ENCODE data around the gene ZNF536.
"Not testable (repeated sequence)": the region's sequence is repeated elsewhere in the genome, so short reads cannot be mapped to it uniquely, and the experiment has no call there.

ZNF536 gene

DNA sequence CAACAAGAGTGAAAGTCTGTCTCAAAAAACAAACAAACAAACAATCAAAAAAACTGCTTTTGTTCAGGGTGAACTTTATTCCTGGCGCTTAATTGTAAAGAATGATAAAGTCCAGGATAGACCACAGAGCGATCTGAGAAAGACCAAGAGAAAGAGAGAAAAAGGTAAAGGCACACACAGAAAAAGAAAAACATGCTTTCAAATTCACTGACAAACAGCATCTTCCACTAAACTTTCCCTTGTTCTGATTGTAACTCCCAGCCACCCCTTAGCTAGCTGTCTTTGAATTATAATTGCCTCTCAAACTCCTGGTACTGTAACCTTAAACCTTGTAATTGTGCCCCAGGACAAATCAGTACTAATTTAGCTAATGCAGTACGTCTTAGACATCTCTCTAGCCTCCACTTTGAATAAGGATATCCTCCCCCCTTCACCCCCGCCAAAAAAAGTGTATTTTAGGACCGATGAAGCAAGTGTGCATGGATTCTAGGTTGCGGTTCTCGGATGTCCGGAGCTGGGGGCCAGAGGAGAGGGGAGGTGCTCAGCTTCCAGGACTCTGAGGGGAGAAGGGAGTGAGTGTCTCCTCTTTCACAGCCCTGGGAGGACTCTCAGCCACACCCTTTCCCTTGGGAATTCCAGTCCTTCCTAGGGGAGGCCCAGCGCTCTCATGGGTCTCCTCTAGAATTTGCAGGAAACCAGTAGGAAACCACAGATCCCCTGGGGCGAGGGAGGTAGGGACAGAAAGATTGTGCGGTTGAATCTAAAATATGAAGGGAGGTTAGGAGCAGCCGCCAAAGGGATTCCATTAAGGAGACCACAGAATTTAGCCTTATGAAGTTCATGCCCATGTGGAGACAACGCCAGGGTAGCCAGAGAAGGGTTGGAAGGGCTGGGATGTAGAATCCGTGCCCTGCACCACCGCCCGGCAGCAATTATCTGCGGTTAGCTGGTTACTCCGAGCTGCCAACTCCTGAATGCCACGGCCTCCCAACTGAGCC, 19.7 kb downstream of the ZNF536 start:
- no peak for DNase-seq

DNA sequence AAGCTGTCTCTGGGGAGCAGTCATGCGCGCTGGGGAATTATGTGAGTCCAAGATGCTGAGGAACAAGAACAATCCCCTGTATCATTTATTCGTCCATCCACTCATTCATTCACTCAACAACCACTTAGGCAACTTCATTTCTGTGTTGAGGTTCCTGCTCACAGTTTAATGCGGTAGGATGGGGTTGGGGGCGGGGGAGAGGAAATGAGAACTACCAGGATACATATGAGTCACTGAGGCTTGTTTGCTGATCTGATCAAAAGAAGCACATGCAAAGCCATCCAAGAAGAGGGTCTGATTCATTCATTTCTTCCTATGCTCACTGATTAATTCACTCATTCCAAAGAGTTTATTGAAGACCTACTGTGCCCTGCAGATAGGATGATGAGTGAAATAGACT, 20.9 kb downstream of the ZNF536 start:
- DNase-seq: no peak

DNA sequence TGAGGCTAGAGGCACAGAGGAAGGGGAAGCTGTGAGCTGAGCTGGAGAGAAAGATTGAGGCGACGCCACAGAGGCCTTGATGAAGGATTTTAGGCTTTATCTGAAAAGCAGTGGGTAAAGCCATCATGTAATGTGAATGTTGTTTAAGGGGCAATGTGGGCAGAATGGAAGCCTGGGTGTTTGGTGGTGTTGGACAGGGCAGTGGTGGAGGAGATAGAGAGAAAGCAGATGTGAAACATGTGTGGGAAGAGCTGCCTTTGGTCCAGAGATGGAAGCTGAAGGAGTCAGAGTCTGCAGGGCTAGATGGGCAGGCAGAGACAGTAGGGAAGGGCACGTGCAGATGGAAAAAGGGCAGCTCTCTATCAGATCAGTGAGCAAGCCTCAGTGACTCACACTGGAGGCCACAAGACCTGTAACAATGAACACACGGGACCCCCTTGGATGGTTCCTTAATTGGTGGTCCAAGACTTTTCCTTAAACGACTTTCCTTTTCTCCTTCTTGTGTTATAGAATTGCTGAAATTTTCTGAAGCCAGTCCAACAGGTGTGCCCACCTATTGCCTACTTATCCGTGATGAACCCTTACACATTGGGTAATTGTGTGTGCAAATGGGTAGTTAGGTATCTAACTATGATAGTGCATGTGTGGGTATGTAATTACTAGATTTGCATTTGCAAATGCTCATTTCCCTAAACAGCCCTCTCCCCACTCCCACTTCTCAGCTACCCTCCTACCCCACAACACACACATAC, 21.7 kb downstream of the ZNF536 start:
- DNase-seq: no peak

DNA sequence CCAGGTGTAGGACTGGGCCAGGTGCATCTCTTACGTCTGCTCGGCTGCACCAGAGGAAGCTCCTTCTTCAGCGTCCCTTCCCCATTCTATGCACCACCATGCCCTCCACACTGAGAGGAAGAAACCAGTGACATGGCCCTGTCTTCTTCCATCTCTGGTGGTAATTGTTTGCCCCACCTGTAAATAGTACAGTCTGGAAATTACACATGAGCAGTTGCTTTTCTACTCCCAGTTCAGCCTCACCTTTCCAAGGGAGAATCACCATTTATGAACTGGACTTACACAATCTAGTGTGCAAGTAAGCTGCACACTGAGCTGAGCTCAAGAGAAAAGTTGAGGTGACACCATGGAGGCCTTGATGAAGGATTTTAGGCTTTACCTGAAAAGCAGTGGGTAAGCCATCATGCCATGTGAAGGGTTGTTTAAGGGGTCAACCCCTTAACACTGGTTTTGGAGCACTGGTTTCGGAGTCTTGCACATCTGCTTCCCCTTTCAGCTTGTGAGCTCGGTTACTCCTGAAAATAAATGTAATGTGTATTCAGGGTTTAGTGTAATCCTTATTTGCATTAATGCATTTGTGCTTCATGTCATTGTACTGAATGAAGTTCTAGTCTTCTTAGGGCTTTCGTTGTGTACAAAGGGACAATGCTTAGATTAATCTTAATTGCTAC, 22.4 kb downstream of the ZNF536 start:
- DNase-seq: no peak

DNA sequence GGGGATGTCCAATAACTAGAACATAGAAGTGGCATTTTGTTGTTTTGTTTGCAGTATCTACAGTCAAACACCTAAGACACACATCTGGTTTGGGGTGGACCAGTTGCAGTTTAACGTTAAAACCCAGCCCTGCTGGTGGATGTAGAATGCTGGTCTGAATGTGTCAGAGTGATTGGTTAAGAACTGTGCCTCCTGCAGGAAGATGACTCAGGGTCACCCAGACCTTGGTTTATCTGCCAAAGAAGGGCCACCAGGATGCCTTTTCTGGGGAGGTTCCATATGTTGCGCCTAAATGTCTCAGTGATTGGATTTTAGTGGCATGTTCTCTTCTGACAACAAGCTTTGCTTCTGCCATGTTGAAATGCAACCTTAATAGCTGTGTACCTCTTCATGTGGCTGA, 23.1 kb downstream of the ZNF536 start:
- no peak for DNase-seq

DNA sequence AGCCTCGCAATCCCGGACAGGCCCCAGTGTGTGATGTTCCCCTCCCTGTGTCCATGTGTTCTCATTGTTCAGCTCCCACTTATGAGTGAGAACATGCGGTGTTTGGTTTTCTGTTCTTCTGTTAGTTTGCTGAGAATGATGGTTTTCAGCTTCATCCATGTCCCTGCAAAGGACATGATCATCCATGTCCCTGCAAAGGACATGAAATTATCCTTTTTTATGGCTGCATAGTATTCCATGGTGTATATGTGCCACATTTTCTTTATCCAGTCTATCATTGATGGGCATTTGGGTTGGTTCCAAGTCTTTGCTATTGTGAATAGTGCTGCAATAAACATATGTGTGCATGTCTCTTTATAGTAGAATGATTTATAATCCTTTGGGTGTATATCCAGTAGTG, 26.4 kb downstream of the ZNF536 start:
- DNase-seq: not testable (repeated sequence)

DNA sequence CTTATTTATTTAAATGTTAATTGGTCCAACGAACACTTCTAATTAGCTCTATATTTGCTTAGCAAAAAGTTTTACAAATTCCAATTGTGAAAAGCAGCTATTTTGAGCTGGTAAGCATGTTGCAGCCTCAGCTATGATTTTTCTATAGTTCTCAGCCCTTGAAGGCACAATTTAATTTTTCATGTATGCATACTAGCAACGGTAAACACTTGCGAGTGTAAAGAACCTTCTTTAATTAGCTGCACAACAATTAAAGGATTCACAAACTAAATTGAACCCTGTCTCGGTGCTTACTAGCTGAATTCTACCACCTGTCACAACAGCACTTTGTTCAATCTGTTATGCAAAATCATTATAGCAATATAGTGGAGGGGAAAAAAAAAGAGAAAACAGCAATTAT, 29.8 kb downstream of the ZNF536 start:
- DNase-seq: no peak

DNA sequence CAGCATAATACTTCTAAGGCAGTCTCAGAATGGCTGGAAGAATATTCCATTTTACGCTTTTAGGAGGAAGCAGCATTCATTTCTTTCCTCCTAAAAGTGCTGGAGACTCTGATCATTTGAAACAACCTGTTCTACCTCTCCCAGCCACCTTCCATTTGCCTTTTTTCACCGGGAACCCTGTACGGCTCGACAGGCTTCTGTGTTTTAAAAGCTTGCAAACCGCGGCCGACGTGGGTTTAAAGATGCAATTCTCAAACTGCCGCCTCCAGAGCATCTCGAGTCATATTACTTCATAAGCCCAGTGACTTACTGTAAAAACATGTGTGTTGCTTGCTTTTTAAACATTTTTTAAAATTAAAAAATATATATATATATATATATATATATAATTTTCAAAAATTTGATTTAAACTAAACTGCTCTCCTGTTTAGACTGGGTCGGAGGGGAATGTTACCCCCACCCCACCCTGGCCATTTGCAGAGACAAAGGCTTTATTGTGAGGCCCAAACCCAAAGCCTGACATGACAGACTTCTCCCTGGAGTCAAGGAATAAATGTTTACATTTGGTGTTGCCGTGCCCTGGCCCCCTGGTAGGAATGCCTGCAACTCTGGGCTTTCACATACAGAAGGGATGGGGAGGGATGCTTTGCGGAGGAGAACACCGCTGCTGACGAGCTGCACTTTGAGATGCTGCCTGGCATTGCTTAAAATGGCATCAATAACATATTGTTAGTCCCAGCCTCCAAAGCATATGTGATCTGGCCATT, 30.4 kb downstream of the ZNF536 start:
- no peak for DNase-seq

DNA sequence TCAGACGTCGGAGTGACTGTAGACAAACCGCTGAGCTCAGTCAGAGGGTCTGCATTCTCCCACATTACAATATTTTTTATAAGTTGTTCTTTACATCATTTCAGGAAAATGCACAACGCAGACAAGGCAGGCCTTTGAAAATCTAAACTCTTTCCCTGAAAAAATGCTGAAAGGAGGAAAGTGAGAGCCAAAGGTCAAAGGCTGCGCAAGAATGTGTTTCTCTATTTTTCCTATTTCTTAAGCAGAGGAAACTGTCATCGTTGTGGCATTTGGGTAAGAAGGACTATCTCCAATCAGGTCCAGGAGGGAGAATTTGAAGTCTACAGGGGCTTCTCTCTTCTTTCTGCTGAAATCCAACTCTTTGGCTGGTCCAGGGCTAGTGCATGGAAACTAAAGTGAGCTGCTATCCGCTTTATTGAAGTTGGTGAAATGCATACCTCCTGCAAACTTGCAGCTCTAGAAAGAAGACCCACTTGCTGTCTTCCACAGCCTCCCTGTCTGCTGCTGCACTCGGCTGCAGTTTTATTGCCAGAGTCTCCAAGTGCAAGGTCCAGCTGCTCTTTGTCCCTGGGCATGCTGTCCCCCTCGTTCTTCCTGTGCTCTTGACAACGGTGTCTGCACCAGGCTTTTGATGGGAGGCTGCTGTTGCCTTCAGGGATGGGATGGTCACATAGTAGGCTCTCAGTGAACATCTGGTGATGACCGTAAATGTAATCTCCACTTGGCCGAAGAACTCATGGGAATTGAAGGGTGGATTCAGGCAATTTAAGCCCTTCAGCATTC, 31.2 kb downstream of the ZNF536 start:
- no peak for DNase-seq

DNA sequence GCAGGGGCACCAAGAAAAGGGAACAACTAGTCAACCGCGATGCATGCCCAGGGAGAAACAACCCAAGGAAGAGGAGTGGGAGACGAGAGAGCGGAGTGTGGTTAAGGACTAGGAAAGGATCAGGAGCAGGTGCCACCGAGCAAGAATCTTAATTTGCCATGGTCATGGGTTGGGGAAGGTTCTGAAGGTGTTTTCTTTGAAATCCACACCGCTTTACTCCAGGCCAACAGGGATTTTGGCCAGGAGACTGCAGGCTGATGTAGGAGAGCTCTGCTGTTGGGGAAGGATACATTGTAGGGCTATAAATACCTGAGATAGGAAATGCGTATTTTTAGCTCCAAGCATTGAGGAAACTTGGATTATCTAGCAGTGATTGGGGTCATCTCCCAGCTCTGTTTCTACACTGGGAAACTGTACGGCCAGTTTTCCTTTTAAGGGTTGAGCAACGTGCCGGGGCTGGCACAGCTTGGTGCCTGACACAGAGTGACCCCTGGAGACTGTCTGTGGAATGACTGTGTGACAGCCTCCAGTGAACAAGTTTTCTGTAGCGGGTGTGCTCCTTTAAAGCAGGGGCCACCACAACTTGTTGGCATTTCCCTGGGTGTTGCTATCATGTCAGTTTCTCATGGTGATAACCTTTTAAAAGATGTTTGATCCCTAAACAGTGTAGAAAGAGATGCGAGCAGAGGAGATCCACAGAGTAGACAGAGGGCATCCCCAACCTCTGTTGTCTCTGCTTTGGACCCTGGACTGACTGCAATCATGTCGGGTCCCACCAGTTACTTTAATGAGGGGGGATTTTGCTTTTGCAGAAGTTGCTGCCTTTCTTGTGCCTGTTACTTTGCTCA, 34.3 kb downstream of the ZNF536 start:
- no peak for DNase-seq

DNA sequence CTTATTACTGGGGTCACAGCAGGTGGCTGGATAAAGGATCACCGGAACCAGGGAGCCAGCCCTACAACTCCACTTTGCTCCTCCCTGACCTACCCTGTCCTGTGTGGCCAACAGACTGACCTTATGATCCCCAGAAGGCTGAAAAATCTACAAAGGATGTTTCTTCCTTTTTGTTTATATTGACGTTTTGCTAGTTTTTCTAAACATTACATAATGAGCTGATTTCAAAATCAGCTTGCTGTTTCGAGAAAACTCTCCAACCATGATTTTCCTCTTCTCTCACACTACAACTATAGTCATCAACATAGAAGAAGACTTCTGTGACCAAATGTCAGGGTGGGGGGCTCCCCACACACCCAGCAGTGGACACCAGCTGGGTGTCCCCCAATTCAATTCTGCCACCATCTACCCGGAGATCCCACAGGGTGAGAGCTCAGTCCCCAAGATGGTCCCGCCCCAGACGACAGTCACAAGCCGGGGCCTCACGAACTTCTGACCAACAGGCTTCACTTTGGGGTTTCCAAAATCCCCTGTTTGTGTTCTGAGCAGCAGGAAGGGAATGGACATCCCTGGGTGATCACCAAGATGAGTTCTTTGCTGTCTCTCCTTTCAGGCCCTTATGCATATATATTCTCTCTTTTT, 35.0 kb downstream of the ZNF536 start:
- no peak for DNase-seq

DNA sequence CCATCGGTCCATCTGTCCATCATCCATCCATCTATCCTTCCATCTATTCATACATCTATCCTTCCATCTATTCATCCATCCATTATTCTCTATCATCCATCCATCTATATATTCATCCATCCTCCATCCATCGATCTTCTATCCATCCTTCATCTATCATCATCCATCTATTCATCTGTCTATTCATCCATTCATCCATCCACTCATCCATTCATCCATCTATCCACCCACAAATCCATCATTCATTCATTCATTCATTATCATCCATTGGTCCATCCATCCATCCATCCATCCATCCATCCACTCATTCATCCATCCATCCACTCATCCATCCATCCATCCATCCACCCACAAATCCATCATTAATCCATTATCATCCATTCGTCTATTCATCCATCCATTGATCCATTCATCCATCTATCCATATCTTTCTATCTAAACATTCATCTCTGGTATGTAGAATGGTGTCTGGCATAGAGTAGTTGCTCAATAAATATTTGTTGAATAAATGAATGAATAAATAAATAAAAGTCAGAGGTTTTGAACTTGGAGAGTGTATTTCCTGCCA, 36.6 kb downstream of the ZNF536 start:
- DNase-seq: no peak

DNA sequence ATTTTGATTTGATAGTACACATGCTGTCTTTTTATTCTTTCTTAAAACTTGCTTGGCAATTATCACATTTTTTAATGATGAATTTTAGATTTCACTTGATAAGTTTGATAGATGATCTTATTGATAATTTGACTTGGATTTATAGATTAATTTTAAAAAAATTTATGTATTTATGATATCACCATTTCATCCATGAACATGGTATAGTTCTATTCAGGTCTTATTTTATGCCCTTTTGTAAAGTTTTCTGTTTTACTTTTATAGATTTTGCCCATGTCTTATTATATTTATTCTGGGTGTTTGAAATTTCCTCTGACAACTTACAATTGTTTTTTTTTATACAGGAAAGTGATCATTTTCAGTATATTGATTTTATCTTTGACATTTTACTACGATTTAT, 39.5 kb downstream of the ZNF536 start:
- no peak for DNase-seq

DNA sequence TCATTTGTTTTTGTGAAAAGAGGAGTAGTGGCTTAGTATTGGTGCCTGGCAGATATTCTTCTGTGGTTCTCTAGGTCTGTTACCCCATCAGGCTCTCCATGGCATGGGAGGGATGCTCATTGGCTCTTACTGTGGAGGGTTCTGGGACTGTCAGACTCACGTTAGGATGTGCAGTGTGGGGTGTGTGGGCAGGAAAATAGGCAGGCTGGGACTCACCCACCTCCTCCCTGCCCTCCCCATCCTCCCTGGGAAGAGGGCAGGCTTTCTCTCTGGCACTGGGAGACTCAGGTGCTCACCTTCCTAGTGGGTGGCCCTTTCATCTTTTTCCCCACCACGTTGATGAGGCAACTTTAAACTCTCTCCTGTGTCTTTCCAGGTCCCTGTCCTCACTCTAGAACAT, 44.2 kb downstream of the ZNF536 start:
- DNase-seq: no peak

DNA sequence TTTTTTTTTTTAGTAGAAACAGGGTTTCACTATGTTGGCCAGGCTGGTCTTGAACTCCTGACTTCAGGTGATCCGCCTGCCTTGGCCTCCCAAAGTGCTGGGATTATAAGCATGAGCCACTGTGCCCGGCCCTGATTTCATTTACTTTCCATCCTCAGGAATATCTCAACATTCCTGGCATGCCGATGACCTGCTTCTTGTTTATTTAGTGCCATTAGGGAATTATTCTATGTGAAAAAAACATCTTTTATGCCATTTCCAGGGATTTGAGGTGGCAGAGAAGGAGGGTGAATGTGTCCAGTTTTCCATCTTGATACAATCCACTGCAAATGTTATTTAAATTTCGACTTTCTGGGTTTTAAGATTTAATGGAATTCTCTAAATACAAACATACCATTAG, 45.0 kb downstream of the ZNF536 start:
- not testable (repeated sequence) for DNase-seq

DNA sequence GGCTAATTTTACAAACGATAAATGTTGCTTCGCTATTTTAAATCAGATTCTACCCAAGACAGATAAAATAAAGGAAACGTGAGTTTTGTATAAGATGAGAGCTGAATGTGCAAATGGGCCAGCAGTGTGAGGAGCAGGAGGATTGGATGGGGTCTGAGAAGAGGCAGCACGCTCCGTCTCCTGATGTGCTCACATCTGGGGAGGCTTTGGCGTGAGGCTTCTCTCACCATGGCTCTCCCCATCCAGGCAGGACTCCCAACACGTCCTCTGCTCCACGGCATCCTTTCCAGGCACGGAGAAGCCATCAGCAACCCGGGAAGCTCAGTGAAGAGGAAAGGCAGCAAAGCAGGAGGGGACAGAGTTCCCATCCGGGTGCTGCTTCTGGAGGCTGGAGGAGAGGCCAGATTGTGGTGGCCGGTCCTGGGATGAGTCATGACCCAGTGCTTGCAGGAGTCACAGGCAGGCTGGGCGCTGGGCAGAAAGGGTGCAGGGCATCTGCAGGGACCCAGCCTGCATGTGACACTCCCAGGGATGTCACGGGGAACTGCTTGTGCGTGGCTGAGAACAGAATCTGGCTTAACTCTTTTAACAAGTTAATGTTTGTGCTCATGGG, 47.5 kb downstream of the ZNF536 start:
- no peak for DNase-seq

DNA sequence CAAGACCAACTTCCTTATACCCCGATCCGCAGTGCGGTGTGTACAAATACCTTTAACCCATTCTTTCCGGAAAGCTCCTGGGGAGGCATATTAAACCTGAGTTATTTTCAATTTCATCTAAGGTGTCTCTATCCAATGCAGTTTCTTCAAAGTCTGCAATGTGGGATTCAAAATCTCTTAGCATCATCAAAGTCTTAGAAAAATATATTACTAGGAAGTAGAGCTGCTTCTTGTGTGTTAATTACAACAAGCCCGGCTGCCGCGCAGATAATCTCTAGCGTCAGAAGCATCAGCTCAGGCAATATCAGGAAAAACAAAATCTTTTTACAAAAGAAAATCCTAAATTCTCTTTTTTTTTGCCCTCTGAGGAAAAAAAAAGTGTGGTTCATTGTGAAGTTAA, 48.1 kb downstream of the ZNF536 start:
- no peak for DNase-seq

DNA sequence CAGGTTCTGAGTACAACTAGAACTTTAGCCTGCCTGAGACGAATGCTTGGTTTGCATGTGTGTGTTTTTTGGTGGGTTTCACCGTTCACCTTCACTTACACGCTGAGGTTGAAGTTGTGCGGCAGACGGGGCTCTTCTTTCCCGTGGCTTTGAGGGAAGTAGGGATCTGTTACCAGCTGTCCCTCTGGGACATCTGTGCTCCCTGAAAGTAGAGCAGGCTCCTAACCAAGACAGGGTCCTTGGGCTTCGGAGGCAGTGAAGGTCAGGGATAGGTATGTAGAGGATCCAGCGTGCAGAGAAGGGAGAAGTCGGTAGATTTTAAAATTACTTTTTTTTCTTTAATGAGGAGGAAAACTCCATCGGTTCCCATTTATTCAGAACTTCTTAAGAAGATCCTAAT, 48.7 kb downstream of the ZNF536 start:
- DNase-seq: no peak

DNA sequence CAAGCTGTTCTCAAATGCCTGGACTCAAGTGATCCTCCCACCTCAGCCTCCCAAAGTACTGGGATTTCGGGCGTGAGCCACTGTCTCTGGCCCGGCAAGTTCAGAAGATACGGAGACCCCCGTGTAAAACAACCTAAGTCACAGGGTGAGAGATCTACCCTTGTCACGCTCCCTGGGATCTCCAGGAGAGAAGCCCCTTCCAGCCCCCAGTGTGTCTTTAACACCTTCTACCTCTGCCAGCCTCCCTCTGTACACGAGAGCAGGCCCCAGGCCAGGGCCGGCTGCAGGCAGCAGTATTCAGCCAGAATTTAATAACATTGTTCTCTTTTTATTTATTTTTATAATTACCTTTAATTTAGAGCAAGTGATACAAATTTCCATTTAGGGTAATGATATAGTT, 49.4 kb downstream of the ZNF536 start:
- DNase-seq: no peak

DNA sequence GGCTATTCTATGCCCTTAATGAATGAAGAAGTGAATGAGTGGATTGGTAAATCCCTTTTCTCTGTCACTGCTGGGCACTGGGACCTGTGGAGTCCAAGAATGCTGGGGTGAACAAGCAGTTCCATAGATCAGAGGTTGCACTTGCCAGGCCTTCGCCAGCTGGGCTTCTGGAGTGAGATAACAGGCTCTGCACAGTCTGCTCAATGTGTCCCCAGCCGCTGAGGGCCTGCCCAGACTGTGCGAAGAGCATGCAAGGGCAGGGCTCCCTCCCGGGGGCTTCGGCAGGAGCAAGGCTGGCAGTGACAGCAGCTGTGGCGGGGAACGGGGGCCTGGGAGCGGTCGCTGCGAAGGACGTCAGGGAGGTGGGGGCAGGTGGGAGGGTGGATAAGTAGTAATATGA, 51.3 kb downstream of the ZNF536 start:
- DNase-seq: no peak

Data from stimulated activated naive CD4-positive, alpha-beta T cell treated with Interleukin-2 at 50 U/mL for 16 hours (primary cell).